Activated effector memory CD4-positive, alpha-beta T cell treated with Interleukin-2 at 50 U/mL for 16 hours (primary cell): ENCODE measurements around the gene MAP4.
"Not testable (repeated sequence)": the region's sequence is repeated elsewhere in the genome, so short reads cannot be mapped to it uniquely, and the experiment has no call there.

Source experiments
- DNase-seq: peaks from one replicate; pipeline ENCODE4 v3.0.0-alpha.2; 2020

MAP4 gene

DNA sequence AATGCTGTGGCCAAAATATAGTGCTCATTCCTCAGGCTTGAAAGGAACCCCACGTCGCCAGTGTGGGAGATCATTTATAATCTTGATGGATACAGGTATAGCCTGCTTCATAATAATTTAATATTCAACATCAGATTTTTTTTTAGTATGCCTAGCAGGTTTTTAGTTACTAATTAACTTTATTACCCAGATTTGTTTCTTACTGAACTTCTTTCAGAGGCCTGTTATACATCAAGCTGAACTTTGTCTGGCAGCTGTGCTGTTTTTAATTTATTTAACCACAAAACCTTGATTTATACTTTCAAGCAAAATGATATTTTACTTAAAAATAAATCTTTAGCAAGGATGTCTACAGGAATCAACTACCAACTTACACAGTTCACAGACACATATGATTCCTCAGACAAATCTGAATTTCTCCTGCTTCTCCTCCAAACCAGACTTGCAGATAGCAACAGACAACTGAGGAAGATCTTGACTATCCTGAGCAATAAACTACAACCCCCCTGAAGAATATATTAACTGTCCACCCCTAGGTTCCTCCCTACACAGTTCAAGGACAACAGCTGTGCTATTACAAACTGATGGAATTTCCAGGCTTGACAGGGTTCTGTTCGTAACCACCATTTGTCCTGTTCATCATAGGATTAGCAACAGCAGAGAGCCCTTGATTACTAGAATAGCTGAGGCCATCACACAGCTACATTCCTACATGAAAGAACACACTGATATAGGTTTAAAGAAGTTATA is 610 bp downstream of the MAP4 start:
- DNase-seq = no peak

DNA sequence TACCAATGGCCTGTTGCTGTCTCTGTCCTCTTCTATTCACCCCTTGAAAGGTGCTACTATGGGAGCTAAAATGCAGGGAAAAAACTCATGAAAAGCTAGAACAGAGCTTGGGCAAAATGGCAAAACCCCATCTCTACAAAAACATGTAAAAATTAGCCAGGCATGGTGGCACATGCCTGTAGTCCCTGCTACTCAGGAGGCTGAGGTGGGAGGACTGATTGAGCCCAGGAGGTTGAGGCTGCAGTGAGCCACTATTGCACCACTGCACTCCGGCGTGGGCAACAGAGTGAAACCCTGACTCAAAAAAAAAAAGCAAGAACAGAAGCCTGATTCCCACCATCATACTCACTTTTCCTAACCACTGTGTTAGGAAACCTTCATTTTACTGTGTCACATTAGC is 1.9 kb downstream of the MAP4 start:
- DNase-seq = no peak

DNA sequence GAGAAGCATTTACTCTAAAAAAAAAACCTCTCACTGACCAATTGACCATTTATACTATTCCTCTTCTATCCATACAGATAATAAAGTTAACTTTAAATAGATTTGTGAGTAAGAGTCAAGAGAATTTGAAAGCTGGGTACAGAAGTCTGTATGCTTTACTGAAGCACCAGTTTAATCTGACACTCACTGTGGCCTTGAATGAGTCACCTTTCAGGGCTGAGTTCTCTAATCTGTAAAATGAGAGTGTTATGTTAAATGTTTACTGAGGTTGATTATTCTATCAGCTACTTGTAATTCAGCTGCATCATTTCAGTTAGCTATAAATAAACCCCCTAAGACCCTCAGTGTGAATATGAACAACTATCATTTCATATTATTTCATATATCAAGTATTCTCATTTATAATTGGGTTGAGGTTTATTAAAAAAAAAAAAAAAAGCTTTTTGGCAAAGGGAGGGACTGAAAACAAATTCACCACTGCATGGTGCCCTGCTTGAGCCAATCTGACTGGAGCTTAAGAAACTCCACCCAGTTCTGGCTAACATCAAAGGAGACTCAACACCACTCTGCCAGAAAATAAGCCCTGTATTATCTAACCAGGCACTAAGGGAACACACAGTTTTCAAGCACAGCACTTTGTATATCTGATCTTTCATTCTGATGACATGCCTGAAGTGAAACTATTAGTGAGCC is 2.8 kb downstream of the MAP4 start:
- DNase-seq = no peak

DNA sequence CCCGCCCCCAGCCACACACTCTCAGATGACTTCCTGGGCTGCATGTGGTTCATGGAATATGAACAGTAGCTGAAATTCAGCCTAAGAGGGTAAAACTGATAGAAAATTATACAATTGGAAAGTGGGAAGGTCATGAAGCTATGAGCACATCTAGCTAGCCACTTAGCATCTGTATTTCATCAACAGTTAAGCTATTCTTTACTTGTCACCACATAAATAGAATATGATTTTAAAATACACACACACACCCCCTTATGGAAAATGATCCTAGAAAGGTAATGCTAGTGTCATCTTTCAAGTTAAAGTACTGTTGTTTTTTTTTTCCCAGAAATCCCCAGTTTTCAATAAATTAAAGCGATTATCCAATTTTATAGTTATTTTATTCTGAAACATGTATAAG is 3.6 kb downstream of the MAP4 start:
- no peak for DNase-seq

DNA sequence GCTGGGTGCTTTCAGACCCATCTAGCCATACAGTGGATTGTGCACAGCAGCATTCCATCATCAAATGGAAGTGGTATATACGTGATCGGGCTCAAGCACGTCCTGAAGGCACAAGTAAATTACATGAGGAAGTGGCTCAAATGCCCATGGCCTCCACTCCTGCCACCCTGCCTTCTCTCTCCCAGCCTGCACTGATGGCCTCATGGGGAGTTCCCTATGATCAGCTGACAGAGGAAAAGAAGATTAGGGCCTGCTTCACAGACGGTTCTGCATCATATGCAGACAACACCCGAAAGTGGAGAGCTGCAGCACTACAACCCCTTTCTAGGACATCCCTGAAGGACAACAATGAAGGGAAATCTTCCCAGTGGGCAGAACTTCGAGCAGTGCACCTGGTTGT is 8.2 kb downstream of the MAP4 start:
- DNase-seq = not testable (repeated sequence)

DNA sequence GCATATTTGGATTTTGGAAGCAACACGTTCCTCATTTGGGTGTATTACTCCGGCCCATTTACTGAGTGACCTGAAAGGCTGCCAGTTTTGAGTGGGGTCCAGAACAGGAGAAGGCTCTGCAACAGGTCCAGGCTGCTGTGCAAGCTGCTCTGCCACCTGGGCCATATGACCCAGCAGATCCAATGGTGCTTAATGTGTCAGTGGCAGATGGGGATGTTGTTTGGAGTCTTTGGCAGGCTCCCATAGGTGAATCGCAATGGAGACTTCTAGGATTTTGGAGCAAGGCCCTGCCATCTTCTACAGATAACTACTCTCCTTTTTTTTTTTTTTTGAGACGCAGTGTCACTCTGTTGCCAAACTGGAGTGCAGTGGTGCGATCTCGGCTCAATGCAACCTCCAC is 8.9 kb downstream of the MAP4 start:
- DNase-seq = not testable (repeated sequence)

DNA sequence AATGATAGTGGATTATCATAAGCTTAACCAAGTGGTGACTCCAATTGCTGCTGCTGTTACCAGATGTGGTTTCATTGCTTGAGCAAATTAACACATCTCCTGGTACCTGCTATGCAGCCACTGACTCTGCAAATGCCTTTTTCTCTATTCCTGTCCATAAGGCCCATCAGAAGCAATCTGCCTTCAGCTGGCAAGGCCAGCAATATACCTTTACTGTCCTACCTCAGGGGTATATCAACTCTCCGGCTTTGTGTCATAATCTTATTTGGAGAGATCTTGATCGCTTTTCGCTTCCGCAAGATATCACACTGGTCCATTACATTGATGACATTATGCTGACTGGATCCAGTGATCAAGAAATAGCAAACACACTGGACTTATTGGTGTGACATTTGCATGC is 9.4 kb downstream of the MAP4 start:
- DNase-seq = not testable (repeated sequence)

DNA sequence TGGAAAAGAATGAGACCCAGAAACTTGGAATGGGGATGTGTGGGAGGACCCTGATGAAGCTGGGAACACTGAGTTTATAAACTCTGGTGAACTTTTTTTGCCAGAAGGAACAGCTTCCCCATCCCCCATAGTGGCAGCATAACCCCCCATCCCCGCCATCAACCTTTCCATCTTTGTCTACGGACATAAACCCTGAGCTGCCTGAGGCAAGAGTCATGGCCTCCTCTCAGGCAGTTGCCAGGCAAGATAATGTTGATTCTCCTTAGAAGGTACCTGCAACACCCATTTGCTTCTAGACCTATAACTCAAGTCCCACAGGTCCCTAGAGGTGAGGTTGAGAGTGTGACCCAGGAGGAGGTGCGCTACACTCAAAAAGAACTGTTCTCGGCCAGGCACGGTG is 11.5 kb downstream of the MAP4 start:
- DNase-seq = no peak

DNA sequence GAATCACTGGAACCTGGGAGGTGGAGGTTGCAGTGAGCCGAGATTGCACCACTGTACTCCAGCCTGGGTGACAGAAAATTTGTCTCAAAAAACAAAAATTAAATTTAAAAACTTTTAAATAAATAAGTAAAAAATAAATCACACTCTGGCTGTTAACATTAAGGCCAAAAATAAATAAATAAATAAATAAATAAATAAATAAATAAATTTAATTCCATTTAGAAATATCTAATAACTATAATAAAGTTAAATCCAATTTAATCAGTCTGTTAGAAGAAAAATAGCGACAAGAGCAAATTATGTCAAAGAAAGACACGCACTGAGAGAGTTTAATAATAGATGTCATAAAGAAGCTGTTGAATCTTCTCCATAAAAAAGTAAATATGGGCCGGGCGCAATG is 13.4 kb downstream of the MAP4 start:
- DNase-seq = no peak

DNA sequence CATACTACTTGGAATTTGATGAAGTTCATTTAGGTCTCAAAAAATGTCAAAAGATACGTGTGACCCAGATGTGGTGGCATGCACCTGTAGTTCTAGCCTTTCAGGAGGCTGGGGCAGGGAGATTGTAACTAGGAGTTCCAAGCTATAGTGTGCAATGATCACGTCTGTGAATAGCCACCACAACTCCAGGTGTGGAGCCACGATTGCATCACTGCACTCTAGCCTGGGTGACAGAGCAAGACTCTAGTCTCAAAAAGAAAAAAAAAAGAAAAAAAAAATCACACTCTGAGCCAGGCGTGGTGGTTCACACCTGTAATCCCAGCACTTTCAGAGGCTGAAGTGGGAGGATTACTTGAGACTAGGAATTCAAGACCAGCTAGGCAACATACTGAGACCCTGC is 14.2 kb downstream of the MAP4 start:
- no peak for DNase-seq

DNA sequence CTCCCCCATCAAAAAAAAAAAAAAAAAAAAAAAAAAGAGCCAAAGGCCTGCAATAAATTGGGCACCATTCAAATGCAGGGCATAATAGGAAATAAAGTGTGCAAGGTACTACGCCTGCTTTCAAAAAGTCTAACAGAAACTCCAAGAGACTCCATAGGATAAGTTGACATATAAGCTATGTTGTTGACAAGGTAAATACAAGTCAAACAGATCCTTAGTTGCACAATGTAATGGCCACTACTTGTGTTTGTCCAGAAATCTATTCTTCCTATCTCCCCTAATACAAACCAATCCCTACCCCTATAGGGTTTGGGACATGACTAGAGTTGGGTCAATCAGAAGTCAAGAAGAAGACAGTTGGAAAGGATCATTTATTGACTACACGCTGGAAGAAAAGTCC is 16.0 kb downstream of the MAP4 start:
- no peak for DNase-seq

DNA sequence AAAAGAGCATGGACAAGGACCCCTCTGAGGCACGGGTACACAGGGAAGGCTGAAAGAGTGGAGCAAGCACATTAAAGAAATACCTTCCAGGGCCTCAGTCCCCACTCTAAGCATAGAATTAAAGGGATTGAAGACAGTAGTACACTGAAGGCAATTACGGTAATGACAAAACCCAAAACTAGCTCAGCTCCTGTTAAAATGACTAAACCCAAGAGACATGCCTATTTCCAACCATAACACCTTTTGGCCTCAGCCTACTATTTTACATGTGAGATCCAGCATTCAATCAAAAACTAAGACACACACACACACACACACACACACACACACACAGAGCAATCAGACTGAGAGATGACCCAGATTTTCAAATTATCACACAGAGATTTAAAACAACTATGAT is 19.8 kb downstream of the MAP4 start:
- no peak for DNase-seq

DNA sequence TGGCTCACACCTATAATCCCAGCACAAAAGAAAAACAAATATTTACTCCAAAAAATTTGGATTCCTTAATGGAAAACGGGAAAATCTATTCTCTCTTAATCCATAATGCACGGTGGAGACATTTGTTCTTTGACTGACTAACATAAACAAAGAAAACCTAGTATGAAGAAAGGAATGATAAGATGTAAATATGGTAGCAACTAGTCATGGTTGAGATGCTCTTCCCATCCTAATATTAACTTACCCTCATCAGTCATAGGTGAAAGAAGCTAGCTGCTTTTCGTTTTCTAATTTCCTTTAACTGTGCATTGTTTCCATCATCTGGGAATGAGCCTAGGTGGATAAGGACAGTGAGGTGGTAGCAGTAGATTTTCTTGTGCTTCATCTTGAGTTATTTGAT is 22.0 kb downstream of the MAP4 start:
- DNase-seq = no peak

DNA sequence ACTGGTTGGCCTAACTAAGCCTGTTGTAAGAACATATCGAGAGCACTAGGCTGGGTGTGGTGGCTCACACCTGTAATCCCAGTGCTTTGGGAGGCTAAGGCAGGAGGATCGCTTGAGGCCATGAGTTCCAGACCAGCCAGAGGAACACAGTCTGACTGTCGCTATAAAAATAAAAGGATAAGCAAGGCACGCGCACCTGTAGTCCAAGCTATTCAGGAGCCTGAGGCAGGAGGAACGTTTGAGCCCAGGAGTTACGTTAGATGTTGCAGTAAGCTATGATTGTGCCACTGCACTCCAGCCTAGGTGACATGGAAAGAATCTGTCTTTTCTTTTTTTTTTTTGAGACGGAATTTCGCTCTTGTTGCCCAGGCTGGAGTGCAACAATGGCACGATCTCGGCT is 24.9 kb downstream of the MAP4 start:
- DNase-seq = no peak

DNA sequence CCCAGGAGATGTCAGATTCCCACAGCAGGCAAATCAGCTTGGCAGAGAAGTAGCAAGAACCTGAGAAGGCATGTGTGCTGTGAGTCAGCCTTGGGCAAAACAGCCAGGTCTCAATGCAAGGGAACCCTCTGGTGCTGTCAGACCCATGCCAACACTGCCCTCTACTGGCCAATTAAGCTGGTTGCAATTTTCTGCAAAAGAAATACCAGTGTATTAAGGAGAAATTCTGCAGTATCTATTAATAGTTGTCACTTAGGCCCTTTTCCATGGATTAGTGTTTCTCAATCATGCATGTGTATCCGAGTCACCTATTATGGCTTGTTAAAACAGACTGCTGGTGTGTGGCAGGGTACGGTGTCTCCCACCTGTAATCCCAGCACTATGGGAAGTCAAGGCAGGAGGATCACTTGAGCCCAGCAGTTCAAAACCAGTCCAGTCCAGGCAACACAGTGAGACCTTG is 26.2 kb downstream of the MAP4 start:
- DNase-seq = peak; percentile 39

DNA sequence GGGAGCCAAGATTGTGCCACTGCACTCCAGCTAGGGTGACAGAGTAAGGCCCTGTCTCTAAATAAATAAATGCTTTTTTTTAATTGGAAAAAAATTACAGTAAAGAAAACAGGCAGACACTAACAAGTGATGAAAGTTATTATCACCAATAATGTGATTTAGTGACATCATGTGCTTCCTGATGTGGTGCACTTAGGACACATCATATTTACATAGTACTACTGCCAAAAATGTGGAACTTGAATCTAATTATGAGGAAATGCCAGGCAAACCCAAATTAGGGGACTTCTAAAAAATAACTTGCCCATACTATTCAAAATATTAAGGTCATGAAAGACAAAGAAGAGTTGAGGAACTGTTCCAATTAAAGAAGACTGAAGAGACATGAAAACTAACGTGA is 30.8 kb downstream of the MAP4 start:
- no peak for DNase-seq

DNA sequence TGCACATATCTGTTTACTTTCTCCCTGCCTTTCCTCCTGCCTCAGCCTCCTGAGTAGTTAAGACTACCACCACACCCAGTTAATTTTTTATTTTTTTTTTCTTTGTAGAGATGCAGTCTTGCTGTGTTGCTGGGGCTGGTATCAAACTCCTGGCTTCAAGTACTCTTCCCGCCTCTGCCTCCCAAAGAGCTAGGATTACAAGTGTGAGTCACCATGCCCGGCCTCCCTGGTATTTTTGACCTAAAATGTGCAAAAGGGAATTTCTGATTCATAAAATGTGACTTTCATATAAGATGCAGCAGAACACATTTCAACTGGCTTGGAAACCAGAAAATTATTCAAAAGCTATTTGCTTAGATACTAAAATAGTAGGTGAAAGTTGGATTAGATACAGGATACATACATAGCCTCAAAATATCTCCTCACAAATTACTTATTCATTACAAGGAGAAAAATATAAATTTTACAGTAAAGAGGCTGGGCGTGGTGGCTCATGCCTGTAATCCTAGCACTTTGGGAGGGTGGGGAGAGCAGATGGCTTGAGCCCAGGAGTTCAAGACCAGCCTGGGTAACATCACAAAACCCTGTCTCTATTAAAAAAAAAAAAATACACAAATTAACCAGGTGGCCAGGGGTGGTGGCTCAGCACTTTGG is 32.0 kb downstream of the MAP4 start:
- DNase-seq = no peak

DNA sequence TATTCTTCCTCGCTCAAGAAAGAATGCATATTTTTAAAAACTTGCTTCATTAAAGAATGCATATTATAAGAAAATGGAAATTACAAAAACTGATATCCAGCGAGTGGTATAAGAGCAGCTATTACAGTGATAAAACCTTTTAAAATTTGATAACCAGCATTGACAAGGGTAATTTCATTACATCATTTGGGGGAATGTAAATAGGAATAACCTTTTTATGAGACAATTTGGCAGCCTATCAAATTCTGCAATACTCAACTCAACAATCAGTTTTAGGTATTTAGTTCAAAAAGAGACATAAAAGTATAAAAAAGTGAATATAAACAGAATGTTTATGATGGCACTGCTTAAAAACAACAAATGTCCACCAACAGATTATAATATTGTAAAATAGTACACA is 35.4 kb downstream of the MAP4 start:
- no peak for DNase-seq

DNA sequence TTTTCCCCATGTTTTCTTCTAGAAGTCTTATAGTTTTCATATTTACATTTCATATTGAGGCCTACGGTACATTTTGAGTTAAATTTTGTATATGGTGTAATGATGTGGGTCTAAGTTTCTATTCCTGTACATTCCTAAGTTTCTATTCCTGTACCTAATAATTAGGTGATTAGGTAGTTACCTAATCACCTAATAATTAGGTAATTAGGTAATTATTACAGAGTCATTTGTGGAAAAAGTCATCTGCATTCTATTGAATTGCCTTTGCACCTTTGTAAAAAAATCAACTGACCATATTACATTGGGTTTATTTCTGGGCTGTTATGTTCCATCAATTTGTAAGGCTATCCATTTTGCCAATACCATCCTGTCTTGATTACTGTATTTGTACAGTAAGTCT is 37.1 kb downstream of the MAP4 start:
- no peak for DNase-seq

DNA sequence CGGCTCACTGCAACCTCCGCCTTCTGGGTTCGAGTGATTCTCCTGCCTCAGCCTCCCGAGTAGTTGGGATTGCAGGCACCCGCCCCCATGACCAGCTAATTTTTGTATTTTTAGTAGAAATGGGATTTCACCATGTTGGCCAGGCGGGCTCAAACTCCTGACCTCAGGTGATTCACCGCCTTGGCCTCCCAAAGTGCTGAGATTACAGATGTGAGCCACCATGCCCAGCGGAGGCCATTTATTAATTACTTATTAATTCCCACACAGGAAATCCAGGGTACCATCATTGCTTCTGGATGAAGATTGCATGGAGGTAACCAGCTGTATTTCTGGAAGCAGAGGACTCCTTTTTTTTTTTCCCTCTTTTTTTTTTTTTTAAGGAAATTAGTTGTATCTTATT is 37.8 kb downstream of the MAP4 start:
- no peak for DNase-seq

DNA sequence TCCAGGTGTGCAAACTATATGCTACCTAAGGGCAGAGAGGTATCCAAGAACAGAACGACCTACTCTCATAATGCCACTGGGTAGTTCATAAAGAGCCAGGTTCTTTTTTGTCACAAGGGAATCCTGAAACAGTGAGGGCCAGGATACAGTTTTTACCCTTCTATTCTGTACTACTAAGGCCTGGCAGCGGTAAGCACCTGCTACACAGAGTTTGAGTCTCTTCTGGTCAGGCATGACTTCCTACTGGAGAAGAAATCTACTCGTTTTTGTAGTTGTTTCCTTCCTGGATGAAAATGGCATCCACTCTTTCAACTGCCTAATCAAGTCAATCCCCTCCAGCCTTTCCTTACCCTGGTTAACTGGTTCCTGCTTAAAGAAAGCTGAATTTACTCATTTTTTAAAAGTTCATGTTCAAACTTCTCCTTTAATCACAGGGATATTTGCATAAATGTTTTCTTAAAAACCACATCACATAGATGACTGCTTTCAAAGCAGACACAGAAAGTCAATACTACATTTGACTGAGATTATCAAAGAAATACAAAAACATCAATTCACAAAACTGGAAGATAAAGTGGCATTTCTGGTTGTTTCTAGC is 40.0 kb downstream of the MAP4 start:
- DNase-seq = no peak

DNA sequence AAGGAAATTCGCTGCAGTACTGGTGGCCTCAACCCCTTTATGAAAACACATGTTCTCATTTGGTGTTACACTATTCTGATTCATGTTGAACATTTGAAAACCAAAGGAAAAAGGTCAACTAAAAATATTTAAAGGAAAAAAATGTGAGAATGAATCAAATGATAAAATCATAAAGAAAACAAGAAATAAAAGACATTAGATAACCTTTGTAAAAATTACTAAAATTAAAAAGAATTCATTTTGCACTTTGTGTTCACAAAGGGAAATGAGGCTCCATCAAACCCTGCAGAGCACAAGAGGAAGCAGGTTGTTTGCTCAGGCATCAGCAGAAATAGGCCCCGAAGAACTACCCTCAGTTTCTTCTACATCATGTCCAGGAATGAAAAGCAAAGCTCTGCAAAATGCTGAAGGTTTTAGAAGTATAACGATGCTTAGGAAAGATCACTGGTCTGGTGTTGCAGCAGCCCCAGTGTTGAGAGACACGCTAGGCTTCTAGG is 41.2 kb downstream of the MAP4 start:
- no peak for DNase-seq

DNA sequence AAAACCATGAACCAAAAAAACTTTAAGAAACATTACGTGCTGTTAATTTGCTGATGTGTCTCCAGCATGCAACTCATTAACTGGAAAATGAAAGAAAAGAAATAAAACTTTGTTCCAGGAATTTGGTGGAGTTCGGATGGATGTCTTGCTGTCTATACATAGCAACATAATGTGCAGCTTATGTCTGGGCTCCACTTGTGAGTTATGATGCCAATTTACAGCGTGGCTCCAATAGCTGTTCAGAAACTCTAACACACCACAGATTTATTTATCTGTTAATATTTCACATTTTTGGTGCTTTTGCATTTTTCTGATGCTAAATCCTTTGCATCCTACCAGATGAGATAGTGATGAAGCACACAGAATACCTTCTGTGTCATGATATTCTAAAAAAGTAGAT is 45.1 kb downstream of the MAP4 start:
- DNase-seq = no peak

DNA sequence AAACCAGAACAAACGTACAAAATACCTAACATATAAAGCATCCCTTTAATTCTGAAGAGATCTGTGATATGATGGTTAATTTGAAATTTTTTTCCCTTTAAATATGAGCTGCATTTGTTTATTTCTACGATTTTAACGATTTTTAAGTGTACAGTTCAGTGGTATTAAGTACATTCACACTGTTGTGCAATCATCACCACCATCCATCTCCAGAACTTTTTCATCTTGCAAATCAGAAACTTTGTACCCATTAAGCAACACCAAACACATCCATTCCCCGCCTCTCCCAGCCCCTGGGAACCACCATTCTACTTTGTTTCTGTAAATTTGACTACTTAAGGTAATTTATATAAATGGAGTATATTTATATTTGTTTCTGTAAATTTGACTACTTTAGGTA is 51.5 kb downstream of the MAP4 start:
- DNase-seq = no peak
